HL-60 (cell line): ENCODE results near the gene GATA1.

ENCODE experiments used
- CTCF ChIP-seq: IDR thresholded peaks from one replicate; pipeline ENCODE4 v1.5.1; 2011; ENCODE audit warnings: low read length, control low read depth, inconsistent platforms; ENCODE audit not compliant: insufficient read depth
- POLR2AphosphoS5 ChIP-seq: IDR thresholded peaks from 2 replicates; pipeline ENCODE4 v1.6.1; 2012; ENCODE audit warnings: low read depth
- REST ChIP-seq: IDR thresholded peaks from 2 replicates; pipeline ENCODE4 v1.6.1; 2012; ENCODE audit warnings: low read depth; ENCODE audit not compliant: insufficient replicate concordance

- TF ChIP-seq POLR2AphosphoS5 (no peak), CTCF (no peak), REST (no peak)
Observed at GRCh38 chrX:48769230-48769629, 17.2 kb upstream of the GATA1 start.
